SU-DHL-6 (cell line): ENCODE results near the gene MAP1LC3B2.

Experiments used
- CTCF ChIP-seq: fragments of 200-600 bp; sonication (generic); IDR thresholded peaks from one replicate; pipeline ENCODE4 v1.5.1; 2017; ENCODE audit warnings: antibody characterized with exemption, mild to moderate bottlenecking, low read length, moderate library complexity; ENCODE audit not compliant: insufficient read depth, poor library complexity, severe bottlenecking
- EZH2phosphoT487 ChIP-seq: fragments of 200-600 bp; sonication (generic), shearing (Covaris generic); conservative IDR thresholded peaks from 2 replicates; pipeline ENCODE4 v1.6.1; 2018; ENCODE audit warnings: mild to moderate bottlenecking, antibody characterized with exemption, low read length, moderate library complexity, mixed read lengths

- TF ChIP-seq CTCF (no peak), EZH2phosphoT487 (no peak)
Measured at GRCh38 chr12:116613256-116613655, 54.1 kb downstream of the MAP1LC3B2 start.
